C4-2B (cell line): ENCODE results near the gene C14orf119.
"Not testable (repeated sequence)": the region's sequence is repeated elsewhere in the genome, so short reads cannot be mapped to it uniquely, and the experiment has no call there.

Source experiments
- H3K27ac ChIP-seq: fragments of 450-650 bp; 2 replicates; pipeline ENCODE4 v1.5.1; 2017
- CTCF ChIP-seq: fragments of 450-650 bp; conservative IDR thresholded peaks from 2 replicates; pipeline ENCODE4 v1.5.1; 2017; ENCODE audit warnings: mild to moderate bottlenecking
- ZFX ChIP-seq: fragments of 450-650 bp; IDR thresholded peaks from 2 replicates; pipeline ENCODE4 v1.6.1; 2017

Gene C14orf119

DNA sequence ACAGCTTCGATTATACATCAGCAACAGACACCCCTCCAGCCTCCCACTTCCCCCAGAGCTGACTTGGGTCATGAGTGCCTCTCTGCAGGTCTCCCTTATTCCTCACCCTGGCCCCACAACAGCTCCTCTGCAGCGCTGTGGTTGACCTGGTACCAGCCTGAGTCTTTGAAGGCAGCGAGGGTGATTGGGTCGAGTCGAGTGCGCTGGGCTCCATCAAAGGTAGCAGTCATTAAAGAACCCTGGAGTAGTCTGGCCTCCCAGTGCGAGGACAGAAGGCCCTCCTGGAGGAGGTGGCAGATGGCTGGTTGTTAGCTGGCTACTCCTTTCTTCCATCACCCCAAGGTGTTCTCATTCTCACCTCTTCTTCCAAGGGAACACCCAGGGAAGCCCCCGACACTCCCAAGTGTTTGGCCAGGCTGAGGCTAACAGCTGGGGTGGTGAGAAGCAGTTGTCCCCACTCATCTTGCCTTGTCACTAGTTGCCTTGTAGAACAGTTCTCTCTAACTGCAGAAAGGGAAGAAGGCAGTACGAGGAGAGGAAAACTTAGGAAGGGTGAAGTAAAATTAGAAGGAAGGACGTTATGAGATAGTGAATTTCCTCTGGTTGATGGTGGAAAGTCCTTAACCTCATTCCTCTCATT is 6.8 kb downstream of the C14orf119 start:
- TF ChIP-seq CTCF = no peak
- TF ChIP-seq ZFX = no peak
- H3K27ac ChIP-seq = no peak overlapping the region

DNA sequence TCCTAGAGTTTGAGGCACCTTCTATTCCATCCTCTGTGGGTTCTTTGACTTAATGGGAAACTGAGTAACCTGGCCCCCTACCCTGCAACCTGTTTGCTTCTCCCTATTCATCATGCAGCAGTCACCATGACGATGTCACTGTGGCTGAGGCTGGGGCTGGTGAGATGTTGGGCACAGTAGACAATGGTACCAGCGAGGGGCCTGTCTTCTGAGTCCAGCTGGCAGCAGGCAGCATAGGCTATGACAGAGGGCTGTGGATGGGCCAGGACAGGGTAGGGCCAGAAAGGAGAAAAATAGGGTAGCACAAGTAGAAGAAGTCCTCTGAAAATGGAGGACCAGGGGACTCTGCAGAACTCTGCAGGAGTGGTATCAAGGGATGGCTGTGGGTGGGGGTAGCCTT is 7.5 kb downstream of the C14orf119 start:
- TF ChIP-seq CTCF = no peak
- no peak for TF ChIP-seq ZFX
- H3K27ac ChIP-seq = no peak overlapping the region

DNA sequence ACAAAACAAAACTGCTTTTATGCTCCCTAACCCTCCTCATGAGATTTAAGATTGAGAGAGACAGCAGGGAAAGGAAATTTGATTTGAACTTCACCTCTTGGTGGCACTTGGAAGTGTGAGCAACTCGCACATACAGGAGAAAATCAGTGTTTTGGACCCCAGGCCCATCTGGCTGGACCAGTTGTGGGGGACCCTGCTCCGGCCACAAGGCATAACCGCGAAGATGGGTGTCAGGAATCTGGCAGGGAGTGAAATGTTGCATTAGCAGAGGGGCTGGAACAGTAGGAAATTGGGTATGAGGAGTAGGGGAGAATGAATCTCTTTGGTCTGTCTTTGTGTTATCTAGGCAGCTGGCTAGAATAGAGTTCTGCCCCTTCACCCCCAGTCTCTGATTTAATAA is 8.3 kb downstream of the C14orf119 start:
- TF ChIP-seq CTCF (no peak), ZFX (no peak)
- H3K27ac ChIP-seq = no peak overlapping the region

GRCh38 chr14:23104070-23104590 is 8.8 kb downstream of the C14orf119 start:
- TF ChIP-seq ZFX (no peak), CTCF (no peak)
- H3K27ac ChIP-seq = no peak overlapping the region

DNA sequence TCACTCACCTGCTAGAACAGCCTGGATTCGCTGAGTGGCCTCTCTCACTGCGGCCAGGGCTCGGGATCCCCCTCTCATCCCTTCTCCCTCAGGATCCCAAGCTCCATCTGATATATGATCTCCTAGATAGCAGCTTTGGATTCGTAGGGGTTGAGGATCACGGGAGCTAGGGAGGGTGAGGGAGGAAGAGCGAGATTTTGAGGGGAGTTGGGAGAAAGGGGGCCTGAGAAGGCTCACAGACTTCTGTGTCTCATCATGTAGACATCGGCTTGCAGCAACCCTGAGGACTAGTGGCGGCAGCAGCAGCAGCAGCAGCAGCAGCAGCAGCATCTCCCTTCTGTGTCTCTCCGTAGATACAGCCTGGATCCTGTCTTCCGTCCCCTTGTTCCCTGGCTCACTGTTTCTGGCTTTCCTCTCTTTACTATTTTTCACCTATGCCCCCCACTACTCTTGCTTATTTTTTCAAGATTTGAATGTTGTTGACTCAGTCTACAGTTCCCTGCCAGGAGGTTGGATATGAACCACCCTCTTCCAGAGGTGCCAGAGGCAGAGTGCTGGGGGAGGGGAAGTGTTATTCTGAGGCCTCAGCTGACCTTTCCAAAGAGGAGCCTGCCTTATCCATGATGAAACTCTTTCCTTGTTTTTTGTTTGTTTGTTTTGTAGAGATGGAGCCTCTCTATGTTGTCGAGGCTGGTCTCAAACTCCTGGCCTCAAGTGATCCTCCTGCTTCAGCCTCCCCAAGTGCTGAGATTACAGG is 9.5 kb downstream of the C14orf119 start, which contains the start of gene CIROP:
TSS of gene CIROP (minus strand) at position 399 of the 757 bp plus-strand sequence. CDS start at position 330, 69 bp downstream.
- no peak within 1 kb of the TSS for H3K27ac ChIP-seq
- TF ChIP-seq ZFX (no peak), CTCF (no peak)

DNA sequence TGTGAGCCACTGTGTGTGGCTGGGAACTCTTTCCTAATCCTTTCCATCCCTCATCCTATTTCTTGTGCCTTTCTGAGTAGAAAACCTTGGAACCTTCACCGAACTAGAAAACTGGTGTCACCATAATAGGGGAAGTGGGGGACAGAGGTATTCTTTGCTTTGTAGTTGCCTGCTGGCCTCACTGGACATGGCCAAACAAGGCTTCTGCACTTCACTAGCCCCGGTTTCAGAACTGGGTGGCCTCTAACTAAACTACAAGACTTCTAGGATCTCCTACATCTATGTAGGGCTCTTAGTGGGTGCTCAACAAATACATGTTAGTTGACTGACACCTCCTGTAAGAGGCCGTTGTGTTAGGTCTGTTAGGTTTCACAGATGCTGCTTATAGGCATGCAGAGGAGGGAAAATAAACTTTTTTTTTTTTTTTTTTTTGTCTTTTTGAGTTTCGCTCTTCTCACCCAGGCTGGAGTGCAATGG is 10.1 kb downstream of the C14orf119 start:
- TF ChIP-seq CTCF (no peak), ZFX (no peak)
- no peak overlapping the region for H3K27ac ChIP-seq

GRCh38 chr14:23106747-23107045 is 11.4 kb downstream of the C14orf119 start:
- TF ChIP-seq ZFX = no peak
- TF ChIP-seq CTCF = no peak
- H3K27ac ChIP-seq = no peak overlapping the region

DNA sequence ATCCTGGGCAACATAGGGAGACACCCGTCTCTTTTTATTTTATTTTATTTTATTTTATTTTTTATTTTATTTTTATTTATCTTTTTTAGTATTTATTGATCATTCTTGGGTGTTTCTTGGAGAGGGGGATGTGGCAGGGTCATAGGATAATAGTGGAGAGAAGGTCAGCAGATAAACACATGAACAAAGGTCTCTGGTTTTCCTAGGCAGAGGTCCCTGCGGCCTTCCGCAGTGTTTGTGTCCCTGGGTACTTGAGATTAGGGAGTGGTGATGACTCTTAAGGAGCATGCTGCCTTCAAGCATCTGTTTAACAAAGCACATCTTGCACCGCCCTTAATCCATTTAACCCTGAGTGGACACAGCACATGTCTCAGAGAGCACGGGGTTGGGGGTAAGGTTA is 12.3 kb downstream of the C14orf119 start:
- not testable (repeated sequence) for H3K27ac ChIP-seq

DNA sequence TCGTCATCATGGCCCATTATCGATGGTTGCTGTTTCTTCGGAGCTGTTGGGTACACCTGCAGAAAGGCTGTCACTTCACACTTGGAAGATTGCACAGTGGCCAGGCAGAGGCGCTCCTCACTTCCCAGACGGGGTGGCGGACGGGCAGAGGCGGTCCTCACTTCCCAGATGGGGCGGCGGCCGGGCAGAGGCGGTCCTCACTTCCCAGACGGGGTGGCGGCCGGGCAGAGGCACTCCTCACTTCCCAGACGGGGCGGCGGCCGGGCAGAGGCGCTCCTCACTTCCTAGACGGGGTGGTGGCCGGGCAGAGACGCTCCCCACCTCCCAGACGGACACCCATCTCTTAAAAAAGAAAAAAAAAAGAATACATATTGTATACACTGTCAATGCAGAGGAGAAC is 12.9 kb downstream of the C14orf119 start:
- H3K27ac ChIP-seq = not testable (repeated sequence)
